SK-N-SH (cell line): Measurements from ENCODE around the gene CHKB. TPM values are rescaled to one million over a fixed set of nuclear protein-coding genes. Genes with fewer than 3 reads are reported as not detected.

ENCODE experiments used
- CTCF ChIA-PET: fragments of 300-600, 350-600 bp; formaldehyde crosslinking; extraction: SDS; loops from one replicate; lab custom pipeline; 2021; lab: Yijun Ruan, JAX
- POLR2A ChIA-PET: fragments of 350-600 bp; sonication (Branson Sonifier 250); formaldehyde crosslinking; extraction: SDS; loops from one replicate; lab custom pipeline; 2020; ENCODE audit warnings: antibody characterized with exemption, inconsistent platforms; lab: Yijun Ruan, JAX
- DNase-seq: peaks from one replicate; pipeline ENCODE4 v3.0.0; 2012
- H2AFZ ChIP-seq: fragments of 200-600 bp; sonication (generic); 2 replicates; pipeline ENCODE4 v1.8.1; 2016; ENCODE audit warnings: antibody characterized with exemption, mild to moderate bottlenecking, low read depth
- H3F3A ChIP-seq: fragments of 200-600 bp; sonication (generic); replicated peaks from 2 replicates; pipeline ENCODE3; 2016; ENCODE audit warnings: antibody characterized with exemption, mild to moderate bottlenecking; ENCODE audit not compliant: insufficient read depth
- H3K27ac ChIP-seq, 2 experiments: fragments of 200-500 bp in 1 of 2; fragments of 200-600 bp in 1 of 2; sonication (Bioruptor generic) in 1 of 2; sonication (generic), shearing (Covaris generic) in 1 of 2; 2 replicates each; pipeline versions ENCODE4 v1.5.1 to v1.6.1; 2014 to 2016; ENCODE audit warnings: low read depth in 2 of 2, inconsistent platforms in 1 of 2, low read length in 1 of 2, mild to moderate bottlenecking in 1 of 2, mixed read lengths in 1 of 2
- H3K27me3 ChIP-seq: fragments of 200-600 bp; sonication (generic), shearing (Covaris generic); 2 replicates; pipeline ENCODE4 v1.6.1; 2016; ENCODE audit warnings: mixed run types; ENCODE audit not compliant: insufficient read depth
- H3K36me3 ChIP-seq, 2 experiments: fragments of 200-500 bp in 1 of 2; fragments of 200-600 bp in 1 of 2; sonication (Bioruptor generic) in 1 of 2; sonication (generic) in 1 of 2; replicated peaks in 1 of 2; 2 replicates each; pipeline versions ENCODE3 to v1.5.1; 2014 to 2016; ENCODE audit warnings: low read length in 1 of 2, mild to moderate bottlenecking in 1 of 2; ENCODE audit not compliant: insufficient read depth in 2 of 2, control insufficient read depth in 1 of 2
- H3K4me1 ChIP-seq, 2 experiments: fragments of 200-500 bp in 1 of 2; fragments of 200-600 bp in 1 of 2; sonication (Bioruptor generic) in 1 of 2; sonication (generic), shearing (Covaris generic) in 1 of 2; 2 replicates each; pipeline versions ENCODE4 v1.5.1 to v1.6.1; 2014 to 2016; ENCODE audit warnings: low read depth in 1 of 2, low read length in 1 of 2, mixed run types in 1 of 2; ENCODE audit not compliant: insufficient read depth in 2 of 2, control insufficient read depth in 1 of 2
- H3K4me2 ChIP-seq: fragments of 200-600 bp; sonication (generic), shearing (Covaris generic); 2 replicates; pipeline ENCODE4 v1.6.1; 2017; ENCODE audit warnings: mixed run types
- H3K4me3 ChIP-seq, 2 experiments: fragments of 200-500 bp in 1 of 2; fragments of 200-600 bp in 1 of 2; sonication (Bioruptor generic) in 1 of 2; sonication (generic), shearing (Covaris generic) in 1 of 2; 2 replicates each; pipeline versions ENCODE4 v1.5.1 to v1.8.1; 2014 to 2016; ENCODE audit warnings: low read depth in 2 of 2, inconsistent platforms in 1 of 2, low read length in 1 of 2, mild to moderate bottlenecking in 1 of 2, mixed read lengths in 1 of 2, moderate library complexity in 1 of 2
- H3K79me2 ChIP-seq: fragments of 200-600 bp; sonication (generic); 2 replicates; pipeline ENCODE4 v1.8.1; 2017; ENCODE audit warnings: mild to moderate bottlenecking; ENCODE audit not compliant: insufficient read depth
- H3K9ac ChIP-seq: fragments of 200-600 bp; sonication (generic); 2 replicates; pipeline ENCODE4 v1.6.1; 2017; ENCODE audit warnings: mixed run types
- H3K9me2 ChIP-seq: fragments of 200-600 bp; sonication (generic); 2 replicates; pipeline ENCODE4 v1.6.1; 2017; ENCODE audit warnings: mixed run types
- H3K9me3 ChIP-seq: fragments of 200-600 bp; sonication (generic); 2 replicates; pipeline ENCODE4 v1.6.1; 2017; ENCODE audit warnings: mixed run types, mild to moderate bottlenecking, moderate library complexity
- H4K20me1 ChIP-seq: fragments of 200-600 bp; sonication (generic); 2 replicates; pipeline ENCODE4 v1.6.1; 2017; ENCODE audit warnings: mild to moderate bottlenecking, mixed run types; ENCODE audit not compliant: insufficient read depth
- EP300 ChIP-seq, 2 experiments: IDR thresholded peaks; 2 replicates each; pipeline versions ENCODE4 v1.4.0 to v1.6.1; 2012; ENCODE audit warnings: borderline replicate concordance in 1 of 2, low read depth in 1 of 2, low read length in 1 of 2
- EZH2phosphoT487 ChIP-seq: fragments of 200-600 bp; sonication (generic); IDR thresholded peaks from 2 replicates; pipeline ENCODE4 v1.6.1; 2017; ENCODE audit warnings: low read depth, mixed run types, mild to moderate bottlenecking, antibody characterized with exemption, moderate library complexity, borderline replicate concordance
- GATA2 ChIP-seq: sonication (generic); formaldehyde crosslinking; IDR thresholded peaks from 2 replicates; pipeline ENCODE4 v1.5.0; 2020; ENCODE audit warnings: mild to moderate bottlenecking, missing genetic modification reagents
- NRF1 ChIP-seq: IDR thresholded peaks from 2 replicates; pipeline ENCODE4 v1.6.1; 2012; ENCODE audit warnings: low read depth, mild to moderate bottlenecking, low read length
- RAD21 ChIP-seq: IDR thresholded peaks from 2 replicates; pipeline ENCODE4 v1.6.1; 2012; ENCODE audit warnings: mild to moderate bottlenecking, low read length
- RCOR1 ChIP-seq: fragments of 150-350 bp; IDR thresholded peaks from 2 replicates; pipeline ENCODE4 v1.6.1; 2017; ENCODE audit warnings: antibody characterized with exemption, low read length
- RFX5 ChIP-seq: IDR thresholded peaks from 2 replicates; pipeline ENCODE4 v1.6.1; 2012; ENCODE audit warnings: mild to moderate bottlenecking, improper control_type of control experiment, low read length
- RXRA ChIP-seq: IDR thresholded peaks from 2 replicates; pipeline ENCODE4 v1.4.0; 2012; ENCODE audit warnings: low read depth, mild to moderate bottlenecking, borderline replicate concordance
- TCF12 ChIP-seq: IDR thresholded peaks from 2 replicates; pipeline ENCODE4 v1.4.0; 2012
- USF2 ChIP-seq: fragments of 150-350 bp; IDR thresholded peaks from 2 replicates; pipeline ENCODE4 v1.6.1; 2017; ENCODE audit warnings: antibody characterized with exemption, low read length, low read depth, borderline replicate concordance
- ZBTB33 ChIP-seq: IDR thresholded peaks from 2 replicates; pipeline ENCODE4 v1.4.0; 2012; ENCODE audit warnings: low read depth, borderline replicate concordance
- WGBS: methylation state at CpG from one replicate; pipeline ENCODE4 v1.1.6; 2017; ENCODE audit warnings: low lambda C conversion rate; 5-methylcytosine and 5-hydroxymethylcytosine counted together
- polyA plus RNA-seq, 3 experiments: library from polyadenylated mRNA; depleted of rRNA; stranded (reverse); fragments of >200 nt; gene quantifications; 2 replicates each; pipeline ENCODE4 v1.2.3, GENCODE V29; 2012
- TF ChIP-seq, protein P1 (sequence below): IDR thresholded peaks from 2 replicates; pipeline ENCODE4 v1.6.1; 2012; ENCODE audit warnings: mild to moderate bottlenecking, low read depth, low read length, moderate library complexity
- TF ChIP-seq, protein P2 (sequence below): IDR thresholded peaks from 2 replicates; pipeline ENCODE4 v1.4.0; 2012; ENCODE audit warnings: low read depth, borderline replicate concordance

CHKB gene
- polyA plus RNA-seq, 1 of the 3 experiments (the other 2 are of a cell fraction) = 39.6 TPM

DNA sequence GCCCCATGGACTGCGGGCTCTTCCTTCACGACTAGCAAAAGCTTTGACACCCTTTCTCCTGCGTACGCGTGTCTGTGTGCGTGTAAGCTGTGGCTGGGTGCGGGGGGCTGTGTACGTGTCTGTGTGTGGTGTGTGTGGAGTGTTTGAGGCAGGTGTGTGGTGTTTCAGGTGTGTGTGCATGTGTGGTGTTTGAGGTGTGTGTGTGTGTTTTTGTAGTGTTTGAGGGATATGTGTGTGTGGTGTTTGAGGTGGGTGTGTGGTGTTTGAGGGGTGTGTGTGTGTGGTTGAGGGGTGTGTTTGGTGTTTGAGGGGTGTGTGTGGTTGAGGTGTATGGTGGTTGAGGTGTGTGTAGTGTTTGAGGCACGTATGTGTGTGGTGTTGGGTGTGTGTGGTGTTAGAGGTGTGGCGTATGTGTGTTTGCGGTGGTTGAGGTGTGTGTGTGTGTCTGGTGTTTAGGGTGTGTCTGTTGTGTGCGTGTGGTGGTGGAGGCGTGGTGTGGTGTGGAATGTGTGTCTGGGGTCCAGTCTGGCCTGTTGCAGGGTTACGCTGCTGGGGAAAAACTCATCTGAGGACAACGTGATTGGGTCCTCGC lies 46.0 kb upstream of the CHKB start:
- Histone ChIP-seq H3F3A (no peaks in the 10 kb centered on the region), H3K27ac (no peak overlapping the region; a peak in 1 of 4 replicates)
- POLR2A ChIA-PET = interaction anchor here (0.7 to 0.9 kb wide), 2 partner anchors 10 to 27 kb away, joined by 3 to 4 read pairs; no protein-coding TSS in a partner anchor
- TF ChIP-seq RAD21 (no peak), USF2 (no peak), RCOR1 (no peak)
- TF ChIP-seq, all 33 proteins: peak for 0
- Histone ChIP-seq H3K4me3 (peak overlapping the region; percentile 77), H2AFZ (peak overlapping the region; percentile 77), H3K9ac (peak overlapping the region; percentile 72), H3K9me3 (no peaks in the 10 kb centered on the region), H3K9me2 (no peaks in the 10 kb centered on the region), H3K36me3 (peaks cover 0 to 6% of the 10 kb centered on the region in 2 experiments), H3K4me1 (peaks cover 5 to 20% of the 10 kb centered on the region in 2 experiments; a peak in 1 of 4 replicates), H3K4me2 (peak overlapping the region; percentile 89), H4K20me1 (no peaks in the 10 kb centered on the region), H3K79me2 (peaks cover 7% of the 10 kb centered on the region; the same call in 1 of the 2 replicates), H3K27me3 (no peaks in the 10 kb centered on the region)
- CTCF ChIA-PET = interaction anchor here (1.1 to 1.2 kb wide), 2 partner anchors 7 to 71 kb away, joined by 3 read pairs; no protein-coding TSS in a partner anchor
- 48% methylated on average over 16 of the region's 16 CpGs for WGBS
- no peak for DNase-seq

GRCh38 chr22:50627642-50628542 lies 45.2 kb upstream of the CHKB start, which contains the start of gene ARSA:
TSS of gene ARSA (minus strand) at chr22:50628152. CDS start at chr22:50627779, 373 bp downstream.
- Histone ChIP-seq H3K27me3 (no peaks in the 10 kb centered on the region), H3K4me3 (peak within 1 kb of the TSS; percentile 77), H2AFZ (peak within 1 kb of the TSS; percentile 77), H3K9me3 (no peaks in the 10 kb centered on the region), H3K27ac (peak within 1 kb of the TSS; percentile 28 to 67; a peak in 2 of 4 replicates), H3K9me2 (no peaks in the 10 kb centered on the region), H3F3A (no peaks in the 10 kb centered on the region), H3K4me1 (peaks cover 0 to 16% of the 10 kb centered on the region in 2 experiments; a peak in 1 of 4 replicates), H3K9ac (peak within 1 kb of the TSS; percentile 72), H3K36me3 (peaks cover 0 to 6% of the 10 kb centered on the region in 2 experiments), H4K20me1 (no peaks in the 10 kb centered on the region), H3K4me2 (peak within 1 kb of the TSS; percentile 95), H3K79me2 (peaks cover 7% of the 10 kb centered on the region; the same call in 1 of the 2 replicates)
- ChIA-PET POLR2A (interaction anchor here (0.7 to 0.9 kb wide), 2 partner anchors 11 to 26 kb away, joined by 3 to 4 read pairs; no protein-coding TSS in a partner anchor), CTCF (interaction anchor here (0.6 to 1.5 kb wide), 8 partner anchors 9 to 241 kb away, joined by 3 to 6 read pairs (median 3); no protein-coding TSS in a partner anchor)
- DNase-seq = peak; percentile 95
- 2% methylated on average over 11 of the region's 88 CpGs for WGBS
- TF ChIP-seq TCF12 (no peak), EP300 (IDR thresholded peaks at IDR 0.05; ENCODE audit: borderline replicate concordance in 1 of 2, low read depth in 1 of 2, low read length in 1 of 2) (no peak), GATA2 (no peak), RFX5 (no peak), EZH2phosphoT487 (no peak), RXRA (no peak), USF2 (no peak), NRF1 (peak; percentile 62), ZBTB33 (no peak)
- TF ChIP-seq, protein P1, sequence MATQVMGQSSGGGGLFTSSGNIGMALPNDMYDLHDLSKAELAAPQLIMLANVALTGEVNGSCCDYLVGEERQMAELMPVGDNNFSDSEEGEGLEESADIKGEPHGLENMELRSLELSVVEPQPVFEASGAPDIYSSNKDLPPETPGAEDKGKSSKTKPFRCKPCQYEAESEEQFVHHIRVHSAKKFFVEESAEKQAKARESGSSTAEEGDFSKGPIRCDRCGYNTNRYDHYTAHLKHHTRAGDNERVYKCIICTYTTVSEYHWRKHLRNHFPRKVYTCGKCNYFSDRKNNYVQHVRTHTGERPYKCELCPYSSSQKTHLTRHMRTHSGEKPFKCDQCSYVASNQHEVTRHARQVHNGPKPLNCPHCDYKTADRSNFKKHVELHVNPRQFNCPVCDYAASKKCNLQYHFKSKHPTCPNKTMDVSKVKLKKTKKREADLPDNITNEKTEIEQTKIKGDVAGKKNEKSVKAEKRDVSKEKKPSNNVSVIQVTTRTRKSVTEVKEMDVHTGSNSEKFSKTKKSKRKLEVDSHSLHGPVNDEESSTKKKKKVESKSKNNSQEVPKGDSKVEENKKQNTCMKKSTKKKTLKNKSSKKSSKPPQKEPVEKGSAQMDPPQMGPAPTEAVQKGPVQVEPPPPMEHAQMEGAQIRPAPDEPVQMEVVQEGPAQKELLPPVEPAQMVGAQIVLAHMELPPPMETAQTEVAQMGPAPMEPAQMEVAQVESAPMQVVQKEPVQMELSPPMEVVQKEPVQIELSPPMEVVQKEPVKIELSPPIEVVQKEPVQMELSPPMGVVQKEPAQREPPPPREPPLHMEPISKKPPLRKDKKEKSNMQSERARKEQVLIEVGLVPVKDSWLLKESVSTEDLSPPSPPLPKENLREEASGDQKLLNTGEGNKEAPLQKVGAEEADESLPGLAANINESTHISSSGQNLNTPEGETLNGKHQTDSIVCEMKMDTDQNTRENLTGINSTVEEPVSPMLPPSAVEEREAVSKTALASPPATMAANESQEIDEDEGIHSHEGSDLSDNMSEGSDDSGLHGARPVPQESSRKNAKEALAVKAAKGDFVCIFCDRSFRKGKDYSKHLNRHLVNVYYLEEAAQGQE = no peak
- TF ChIP-seq, protein P2, sequence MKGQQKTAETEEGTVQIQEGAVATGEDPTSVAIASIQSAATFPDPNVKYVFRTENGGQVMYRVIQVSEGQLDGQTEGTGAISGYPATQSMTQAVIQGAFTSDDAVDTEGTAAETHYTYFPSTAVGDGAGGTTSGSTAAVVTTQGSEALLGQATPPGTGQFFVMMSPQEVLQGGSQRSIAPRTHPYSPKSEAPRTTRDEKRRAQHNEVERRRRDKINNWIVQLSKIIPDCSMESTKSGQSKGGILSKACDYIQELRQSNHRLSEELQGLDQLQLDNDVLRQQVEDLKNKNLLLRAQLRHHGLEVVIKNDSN = no peak
